Smooth muscle cell (in vitro differentiated cells): ENCODE data around the gene DDN. TPM values are rescaled to one million over a fixed set of nuclear protein-coding genes. Genes with fewer than 3 reads are reported as not detected.

Experiments
- DNase-seq: peaks from one replicate; lab custom pipeline; 2025; ENCODE audit not compliant: unreplicated experiment; lab: John Stamatoyannopoulos, UW
- H2AFZ ChIP-seq: fragments of 200-600 bp; sonication (generic); 2 replicates; pipeline ENCODE4 v1.6.0; 2016; ENCODE audit warnings: antibody characterized with exemption, low read depth, mild to moderate bottlenecking
- H3F3A ChIP-seq: fragments of 200-600 bp; sonication (generic); 2 replicates; pipeline ENCODE4 v1.6.0; 2017; ENCODE audit warnings: antibody characterized with exemption, low read depth
- H3K27ac ChIP-seq: fragments of 200-600 bp; sonication (generic); 2 replicates; pipeline ENCODE4 v1.5.1; 2016; ENCODE audit warnings: low read depth, mild to moderate bottlenecking
- H3K27me3 ChIP-seq: fragments of 200-600 bp; sonication (generic); 2 replicates; pipeline ENCODE4 v1.6.1; 2016; ENCODE audit warnings: low read depth, mild to moderate bottlenecking
- H3K36me3 ChIP-seq: fragments of 200-600 bp; sonication (generic); 2 replicates; pipeline ENCODE4 v1.5.1; 2016; ENCODE audit warnings: low read depth
- H3K4me1 ChIP-seq: fragments of 200-600 bp; sonication (generic); 2 replicates; pipeline ENCODE4 v1.5.1; 2016; ENCODE audit warnings: low read depth
- H3K4me2 ChIP-seq: fragments of 200-600 bp; sonication (generic); 2 replicates; pipeline ENCODE4 v1.6.0; 2016; ENCODE audit warnings: mild to moderate bottlenecking
- H3K4me3 ChIP-seq: fragments of 200-600 bp; sonication (generic); 2 replicates; pipeline ENCODE4 v1.5.1; 2016; ENCODE audit warnings: mild to moderate bottlenecking
- H3K79me2 ChIP-seq: fragments of 200-600 bp; sonication (generic); 2 replicates; pipeline ENCODE4 v1.6.0; 2016; ENCODE audit warnings: low read depth, mild to moderate bottlenecking
- H3K9ac ChIP-seq: fragments of 200-600 bp; sonication (generic); 2 replicates; pipeline ENCODE4 v1.6.0; 2016; ENCODE audit warnings: low read depth
- H3K9me3 ChIP-seq: fragments of 200-600 bp; sonication (generic); replicated peaks from 2 replicates; pipeline ENCODE4 v1.5.1; 2016; ENCODE audit warnings: low read depth
- H4K20me1 ChIP-seq: fragments of 200-600 bp; sonication (generic); 2 replicates; pipeline ENCODE4 v1.6.0; 2016; ENCODE audit warnings: low read depth
- CTCF ChIP-seq: fragments of 200-600 bp; sonication (generic); IDR thresholded peaks from 2 replicates; pipeline ENCODE4 v1.5.1; 2017; ENCODE audit warnings: borderline replicate concordance, mild to moderate bottlenecking, antibody characterized with exemption; ENCODE audit not compliant: insufficient read depth, poor library complexity, severe bottlenecking
- WGBS: methylation state at CpG from one replicate; pipeline ENCODE4 v1.1.7; 2016; ENCODE audit warnings: low lambda C conversion rate; 5-methylcytosine and 5-hydroxymethylcytosine counted together
- polyA plus RNA-seq: library from polyadenylated mRNA; unstranded; fragments of >200 nt; fragmentation: Nextera tagmentation; extraction: Ambion mirVana; gene quantifications from 2 replicates; pipeline ENCODE4 v1.2.1, GENCODE V29; 2016
- total RNA-seq: library from RNA; depleted of rRNA; stranded (reverse); fragments of >200 nt; gene quantifications from 2 replicates; pipeline ENCODE4 v1.2.3, GENCODE V29; 2014

The DDN gene
- total and polyA plus RNA-seq, 2 experiments from 2014 or later, result 0.03 to 0.13 TPM

GRCh38 chr12:49030714-49031572 lies 31.8 kb upstream of the DDN start:
- Histone ChIP-seq H3K27ac (no peak overlapping the region), H4K20me1 (peaks cover 25% of the 10 kb centered on the region), H3K27me3 (no peaks in the 10 kb centered on the region), H3K36me3 (peaks cover 8% of the 10 kb centered on the region), H3K79me2 (no peaks in the 10 kb centered on the region), H3F3A (no peaks in the 10 kb centered on the region), H3K4me1 (no peaks in the 10 kb centered on the region), H3K4me3 (no peak overlapping the region), H2AFZ (no peak overlapping the region), H3K9me3 (no peaks in the 10 kb centered on the region), H3K4me2 (no peak overlapping the region), H3K9ac (no peak overlapping the region)
- WGBS, result 99% methylated on average over 19 of the region's 19 CpGs
- no peak for DNase-seq
- no peak for TF ChIP-seq CTCF

- no peak for DNase-seq
- no peaks in the 10 kb centered on the region for H3K79me2 ChIP-seq
- H3K36me3 ChIP-seq, result peaks cover 8% of the 10 kb centered on the region
Measured at GRCh38 chr12:49030119-49030518, 30.9 kb upstream of the DDN start.

GRCh38 chr12:49028666-49029275 lies 29.6 kb upstream of the DDN start:
- DNase-seq, result no peak
- H4K20me1 ChIP-seq, result peaks cover 17% of the 10 kb centered on the region

More at GRCh38 chr12:49030119-49030518, 30.9 kb upstream of the DDN start:
- TF ChIP-seq CTCF, result no peak
- no peaks in the 10 kb centered on the region for H3K4me1 ChIP-seq
- no peaks in the 10 kb centered on the region for H3F3A ChIP-seq
- no peak overlapping the region for H3K27ac ChIP-seq
- WGBS, result 98% methylated on average over 8 of the region's 8 CpGs
- peaks cover 18% of the 10 kb centered on the region for H4K20me1 ChIP-seq
- H3K27me3 ChIP-seq, result no peaks in the 10 kb centered on the region
- no peak overlapping the region for H3K4me3 ChIP-seq
- no peak overlapping the region for H3K9ac ChIP-seq
- H2AFZ ChIP-seq, result no peak overlapping the region
- no peak overlapping the region for H3K4me2 ChIP-seq
- no peaks in the 10 kb centered on the region for H3K9me3 ChIP-seq

More at GRCh38 chr12:49028666-49029275, 29.6 kb upstream of the DDN start:
- H3K4me1 ChIP-seq, result no peaks in the 10 kb centered on the region
- no peak for TF ChIP-seq CTCF
- no peaks in the 10 kb centered on the region for H3K79me2 ChIP-seq
- H3K9ac ChIP-seq, result no peak overlapping the region
- H3K4me2 ChIP-seq, result no peak overlapping the region
- no peaks in the 10 kb centered on the region for H3K27me3 ChIP-seq
- WGBS, result 96% methylated on average over 10 of the region's 10 CpGs
- peaks cover 4% of the 10 kb centered on the region for H3F3A ChIP-seq
- H3K9me3 ChIP-seq, result no peaks in the 10 kb centered on the region
- peaks cover 5% of the 10 kb centered on the region for H3K36me3 ChIP-seq
- no peak overlapping the region for H3K27ac ChIP-seq
- H3K4me3 ChIP-seq, result no peak overlapping the region
- no peak overlapping the region for H2AFZ ChIP-seq
